ENCODE data around the gene PLCL1. TPM values are rescaled to one million over a fixed set of nuclear protein-coding genes. Genes with fewer than 3 reads are reported as not detected.
A peak's percentile ranks its signal among the peaks of the same experiment; 100 is the strongest.

The PLCL1 gene
- total and polyA plus RNA-seq, 8 donors = 0.93 to 28.7 (median 3.1) TPM

DNA sequence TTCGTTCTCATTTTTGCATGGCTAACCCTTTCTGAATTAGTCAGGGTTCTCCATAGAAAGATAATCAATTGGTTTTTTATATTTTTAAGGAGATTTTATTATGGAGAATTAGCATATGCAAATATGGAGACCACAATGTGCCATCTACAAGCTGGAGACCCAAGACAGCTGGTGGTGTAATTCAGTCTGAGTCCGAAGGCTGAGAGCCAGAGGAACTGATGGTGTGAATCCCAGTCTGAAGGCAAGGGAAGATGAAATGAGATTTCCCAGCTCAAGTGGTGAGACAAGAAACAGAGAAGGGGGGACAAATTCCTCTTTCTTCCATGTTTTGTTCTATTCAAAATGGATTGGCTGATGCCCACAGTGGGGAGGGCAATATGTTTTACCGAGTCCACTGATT, 80.7 kb downstream of the PLCL1 start:
- Histone ChIP-seq H3K27ac (no peak overlapping the region), H3K9me3 (no peaks in the 10 kb centered on the region), H3K4me1 (peaks cover 0 to 4% (median under 1%) of the 10 kb centered on the region in 4 donors), H3K4me3 (no peak overlapping the region), H3K36me3 (no peaks in the 10 kb centered on the region), H3K27me3 (no peaks in the 10 kb centered on the region)
- 94 to 99% (median 97%) methylated on average over 3 of the region's 3 CpGs for WGBS, 5 donors
- no peak for DNase-seq
- intact Hi-C loops (cut with DNase I; ENCODE audit: low total_unique reads) = no loop called here
- TF ChIP-seq POLR2AphosphoS5 (IDR thresholded peaks at IDR 0.05) (no peak), EP300 (IDR thresholded peaks at IDR 0.05) (no peak), POLR2A (IDR thresholded peaks at IDR 0.05) (no peak)
- TF ChIP-seq, protein P1, sequence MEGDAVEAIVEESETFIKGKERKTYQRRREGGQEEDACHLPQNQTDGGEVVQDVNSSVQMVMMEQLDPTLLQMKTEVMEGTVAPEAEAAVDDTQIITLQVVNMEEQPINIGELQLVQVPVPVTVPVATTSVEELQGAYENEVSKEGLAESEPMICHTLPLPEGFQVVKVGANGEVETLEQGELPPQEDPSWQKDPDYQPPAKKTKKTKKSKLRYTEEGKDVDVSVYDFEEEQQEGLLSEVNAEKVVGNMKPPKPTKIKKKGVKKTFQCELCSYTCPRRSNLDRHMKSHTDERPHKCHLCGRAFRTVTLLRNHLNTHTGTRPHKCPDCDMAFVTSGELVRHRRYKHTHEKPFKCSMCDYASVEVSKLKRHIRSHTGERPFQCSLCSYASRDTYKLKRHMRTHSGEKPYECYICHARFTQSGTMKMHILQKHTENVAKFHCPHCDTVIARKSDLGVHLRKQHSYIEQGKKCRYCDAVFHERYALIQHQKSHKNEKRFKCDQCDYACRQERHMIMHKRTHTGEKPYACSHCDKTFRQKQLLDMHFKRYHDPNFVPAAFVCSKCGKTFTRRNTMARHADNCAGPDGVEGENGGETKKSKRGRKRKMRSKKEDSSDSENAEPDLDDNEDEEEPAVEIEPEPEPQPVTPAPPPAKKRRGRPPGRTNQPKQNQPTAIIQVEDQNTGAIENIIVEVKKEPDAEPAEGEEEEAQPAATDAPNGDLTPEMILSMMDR (IDR thresholded peaks at IDR 0.05) = no peak

DNA sequence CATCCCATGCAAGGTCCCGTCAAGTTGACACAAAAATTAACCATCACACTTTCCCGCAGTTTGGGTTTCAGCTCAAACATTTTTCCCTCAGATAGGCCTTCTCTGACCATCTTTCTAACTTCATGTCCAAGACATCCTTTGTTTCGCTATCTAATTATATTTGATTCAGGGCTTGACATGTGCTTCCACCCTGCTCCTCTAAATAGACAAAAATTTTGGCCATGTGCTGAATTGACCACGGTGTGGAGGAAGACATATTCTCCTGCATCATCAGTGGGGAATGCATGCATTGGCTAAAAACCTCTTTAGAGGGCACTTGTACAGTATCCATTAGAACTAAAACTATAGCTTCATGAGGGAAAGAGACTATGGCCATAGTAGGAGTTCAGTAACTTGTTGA, 81.2 kb downstream of the PLCL1 start:
- Histone ChIP-seq H3K4me1 (peaks cover 0 to 8% (median 2%) of the 10 kb centered on the region in 4 donors), H3K27ac (no peak overlapping the region), H3K27me3 (no peaks in the 10 kb centered on the region), H3K4me3 (no peak overlapping the region), H3K36me3 (no peaks in the 10 kb centered on the region), H3K9me3 (no peaks in the 10 kb centered on the region)
- no peak for DNase-seq
- TF ChIP-seq POLR2A (IDR thresholded peaks at IDR 0.05) (no peak), POLR2AphosphoS5 (IDR thresholded peaks at IDR 0.05) (no peak), EP300 (IDR thresholded peaks at IDR 0.05) (no peak)
- TF ChIP-seq, protein P1 (IDR thresholded peaks at IDR 0.05) = no peak
- WGBS, 5 donors = 93 to 95% (median 94%) methylated on average over 4 of the region's 4 CpGs
- intact Hi-C loops (cut with DNase I; ENCODE audit: low total_unique reads) = no loop called here

DNA sequence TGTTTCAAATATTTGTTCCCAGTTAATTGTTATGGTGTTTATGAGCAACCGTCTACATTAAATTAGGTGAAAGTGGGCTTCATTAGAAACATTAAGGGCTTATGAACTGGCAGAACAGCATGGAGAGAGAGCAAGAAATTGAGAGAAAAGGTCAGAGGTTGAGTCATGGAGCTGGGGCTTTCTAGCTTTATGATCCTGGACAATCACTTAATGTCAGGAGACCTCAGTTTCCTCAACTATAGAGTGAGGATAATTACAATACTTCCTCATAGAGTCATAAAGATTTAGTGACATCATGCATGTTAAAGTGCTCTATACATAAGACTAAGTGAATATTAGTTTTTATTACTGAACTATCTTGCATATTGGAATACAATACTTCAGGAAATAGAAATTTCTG, 83.9 kb downstream of the PLCL1 start:
- Histone ChIP-seq H3K4me3 (no peak overlapping the region), H3K27ac (no peak overlapping the region), H3K36me3 (no peaks in the 10 kb centered on the region), H3K9me3 (no peaks in the 10 kb centered on the region), H3K27me3 (no peaks in the 10 kb centered on the region), H3K4me1 (peaks cover 0 to 29% (median 12%) of the 10 kb centered on the region in 4 donors)
- TF ChIP-seq POLR2A (IDR thresholded peaks at IDR 0.05) = no peak
- TF ChIP-seq, protein P1 (IDR thresholded peaks at IDR 0.05) = no peak
- TF ChIP-seq POLR2AphosphoS5 (IDR thresholded peaks at IDR 0.05) = no peak
- TF ChIP-seq EP300 (IDR thresholded peaks at IDR 0.05) = no peak
- WGBS, 5 donors = 88 to 98% (median 92%) methylated on average over 1 of the region's 1 CpG
- DNase-seq = no peak
- intact Hi-C loops (cut with DNase I; ENCODE audit: low total_unique reads) = no loop called here

DNA sequence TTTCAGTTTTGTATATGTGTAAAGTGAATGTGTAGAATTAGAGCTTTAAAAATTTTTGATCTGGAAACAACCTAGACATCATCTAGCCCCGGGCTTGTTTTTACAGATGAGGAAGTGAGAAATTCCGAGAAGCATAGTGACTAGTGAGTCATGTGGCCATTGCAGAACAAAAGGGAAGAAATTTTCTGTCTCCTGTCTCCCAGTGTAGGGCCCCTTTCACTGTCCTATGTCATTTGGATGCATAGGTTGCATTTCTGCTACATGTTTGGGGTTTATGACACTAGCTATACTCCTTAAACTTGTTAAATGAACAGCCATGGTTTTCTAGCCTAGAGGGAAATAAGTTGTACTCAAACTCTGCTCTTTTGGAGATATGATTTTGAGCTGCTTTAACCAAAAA, 84.6 kb downstream of the PLCL1 start:
- peak in 1 of 2 donors; percentile 50 for DNase-seq
- intact Hi-C loops (cut with DNase I; ENCODE audit: low total_unique reads) = no loop called here
- WGBS, 5 donors = 34 to 63% (median 51%) methylated on average over 2 of the region's 2 CpGs
- peaks cover 3 to 36% (median 19%) of the 10 kb centered on the region in 4 donors for H3K4me1 ChIP-seq
- no peak overlapping the region for H3K27ac ChIP-seq
- no peak overlapping the region for H3K4me3 ChIP-seq
- no peak for TF ChIP-seq EP300 (IDR thresholded peaks at IDR 0.05)
- TF ChIP-seq POLR2AphosphoS5 (IDR thresholded peaks at IDR 0.05) = no peak
- TF ChIP-seq POLR2A (IDR thresholded peaks at IDR 0.05) = no peak
- TF ChIP-seq, protein P1 (IDR thresholded peaks at IDR 0.05) = no peak
- no peaks in the 10 kb centered on the region for H3K36me3 ChIP-seq
- H3K9me3 ChIP-seq = no peaks in the 10 kb centered on the region
- H3K27me3 ChIP-seq = no peaks in the 10 kb centered on the region
